Astrocyte (in vitro differentiated cells and primary cell): ENCODE results near the gene CPA1. TPM values are rescaled to one million over a fixed set of nuclear protein-coding genes. Genes with fewer than 3 reads are reported as not detected.

Source experiments
- DNase-seq: peaks from one replicate; pipeline ENCODE4 v3.0.0-alpha.2; 2010; ENCODE audit warnings: low read depth
- FAIRE-seq: peaks from 2 replicates; lab custom pipeline; 2011; peaks lifted over from hg19 to GRCh38; lab: Jason Lieb, UNC
- H2AFZ ChIP-seq: 2 replicates; pipeline ENCODE4 v1.6.0; 2012; ENCODE audit warnings: low read depth, low read length, inconsistent platforms
- H3K27ac ChIP-seq: 2 replicates; pipeline ENCODE4 v1.5.1; 2011; ENCODE audit warnings: low read depth, low read length, inconsistent platforms
- H3K27me3 ChIP-seq: 2 replicates; pipeline ENCODE4 v1.6.0; 2011; ENCODE audit warnings: low read length, inconsistent platforms; ENCODE audit not compliant: insufficient read depth
- H3K36me3 ChIP-seq: 2 replicates; pipeline ENCODE4 v1.5.1; 2011; ENCODE audit warnings: low read length, inconsistent platforms; ENCODE audit not compliant: insufficient read depth
- H3K4me1 ChIP-seq: 2 replicates; pipeline ENCODE4 v1.5.1; 2011; ENCODE audit warnings: low read length, inconsistent platforms; ENCODE audit not compliant: insufficient read depth
- H3K4me2 ChIP-seq: 2 replicates; pipeline ENCODE4 v1.6.0; 2012; ENCODE audit warnings: low read length, inconsistent platforms
- H3K4me3 ChIP-seq: 2 replicates; pipeline ENCODE4 v1.5.1; 2011; ENCODE audit warnings: low read depth, mild to moderate bottlenecking, low read length, inconsistent platforms; ENCODE audit not compliant: insufficient read depth
- H3K79me2 ChIP-seq: 2 replicates; pipeline ENCODE4 v1.6.0; 2012; ENCODE audit warnings: mild to moderate bottlenecking, low read length, inconsistent platforms; ENCODE audit not compliant: insufficient read depth
- H3K9ac ChIP-seq: 2 replicates; pipeline ENCODE4 v1.6.0; 2012; ENCODE audit warnings: mild to moderate bottlenecking, low read length, inconsistent platforms
- H3K9me3 ChIP-seq: 2 replicates; pipeline ENCODE4 v1.5.1; 2012; ENCODE audit warnings: low read depth, mild to moderate bottlenecking, low read length, inconsistent platforms; ENCODE audit not compliant: insufficient read depth
- H4K20me1 ChIP-seq: 2 replicates; pipeline ENCODE4 v1.6.0; 2012; ENCODE audit warnings: low read length, inconsistent platforms; ENCODE audit not compliant: insufficient read depth
- H3K27ac Mint-ChIP-seq: one replicate; pipeline ENCODE4 v1.8.0; 2021; ENCODE audit warnings: mild to moderate bottlenecking, mixed read lengths; ENCODE audit not compliant: unreplicated experiment
- H3K27me3 Mint-ChIP-seq: one replicate; pipeline ENCODE4 v1.8.0; 2021; ENCODE audit warnings: low read depth, mixed read lengths; ENCODE audit not compliant: unreplicated experiment
- H3K36me3 Mint-ChIP-seq: one replicate; pipeline ENCODE4 v1.8.0; 2021; ENCODE audit warnings: low read depth, mixed read lengths; ENCODE audit not compliant: unreplicated experiment
- H3K4me1 Mint-ChIP-seq: one replicate; pipeline ENCODE4 v1.8.0; 2021; ENCODE audit warnings: low read depth, mixed read lengths; ENCODE audit not compliant: unreplicated experiment
- H3K4me3 Mint-ChIP-seq: one replicate; pipeline ENCODE4 v1.8.0; 2021; ENCODE audit warnings: mild to moderate bottlenecking, moderate library complexity, mixed read lengths; ENCODE audit not compliant: unreplicated experiment
- H3K9me3 Mint-ChIP-seq: one replicate; pipeline ENCODE4 v1.8.0; 2021; ENCODE audit warnings: mild to moderate bottlenecking, mixed read lengths; ENCODE audit not compliant: unreplicated experiment
- CTCF ChIP-seq: IDR thresholded peaks from 2 replicates; pipeline ENCODE4 v1.5.1; 2011; ENCODE audit warnings: low read depth, mild to moderate bottlenecking, inconsistent platforms, low read length, moderate library complexity; ENCODE audit not compliant: insufficient read depth
- EZH2 ChIP-seq: IDR thresholded peaks from 2 replicates; pipeline ENCODE4 v1.6.1; 2012; ENCODE audit warnings: mild to moderate bottlenecking, low read length, inconsistent platforms; ENCODE audit not compliant: insufficient read depth
- total RNA-seq: library from RNA; stranded (reverse); gene quantifications from 2 replicates; pipeline ENCODE4 v1.2.1, GENCODE V29; 2021

The CPA1 gene
- total RNA-seq, 1 donor from 2014 or later: not detected

GRCh38 chr7:130356121-130356875 is 24.0 kb upstream of the CPA1 start:
- Mint-ChIP-seq H3K36me3 (no peaks in the 10 kb centered on the region), H3K4me3 (no peak overlapping the region), H3K4me1 (peaks cover 51% of the 10 kb centered on the region), H3K27me3 (no peaks in the 10 kb centered on the region), H3K27ac (peak overlapping the region; percentile 100), H3K9me3 (peaks cover 17% of the 10 kb centered on the region)
- H3K27ac ChIP-seq: peak overlapping the region; percentile 98
- no peaks in the 10 kb centered on the region for H3K27me3 ChIP-seq
- DNase-seq (peak; percentile 99), FAIRE-seq (peak; percentile 99)
- H3K79me2 ChIP-seq: no peaks in the 10 kb centered on the region
- H3K36me3 ChIP-seq: no peaks in the 10 kb centered on the region
- H3K4me3 ChIP-seq: peak overlapping the region; percentile 9
- peak overlapping the region; percentile 79 for H3K9ac ChIP-seq
- TF ChIP-seq EZH2 (no peak), CTCF (no peak)
- no peaks in the 10 kb centered on the region for H4K20me1 ChIP-seq
- peak overlapping the region; percentile 76 for H3K4me2 ChIP-seq
- H3K9me3 ChIP-seq: peaks cover 14% of the 10 kb centered on the region
- no peak overlapping the region for H2AFZ ChIP-seq
- H3K4me1 ChIP-seq: peaks cover 40% of the 10 kb centered on the region

- peak overlapping the region; percentile 20 for H3K4me3 Mint-ChIP-seq
- TF ChIP-seq EZH2 (no peak), CTCF (no peak)
- H3K9ac ChIP-seq: peak overlapping the region; percentile 79
These were observed 23.2 kb upstream of the CPA1 start for GRCh38 chr7:130356876-130357611.

DNA sequence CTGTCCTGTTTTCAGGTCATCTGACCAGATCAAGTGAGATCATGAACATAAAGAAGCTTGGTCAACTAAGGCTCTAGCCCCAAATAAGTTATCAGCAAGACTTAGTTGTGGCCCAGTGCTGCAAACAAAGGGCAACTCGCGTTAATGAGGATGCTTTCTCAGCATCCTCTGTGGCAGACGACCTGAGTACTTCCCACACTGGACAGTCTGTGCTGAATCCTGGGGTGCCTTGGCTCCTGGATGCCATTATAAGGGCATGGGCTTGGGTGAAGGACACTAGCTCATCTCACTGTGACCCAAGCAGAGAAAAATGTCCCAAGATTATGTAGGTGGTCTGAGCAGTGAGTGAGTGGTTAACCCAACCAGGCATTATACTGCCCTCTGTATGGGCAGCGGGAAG is 21.8 kb upstream of the CPA1 start:
- no peak overlapping the region for H3K27ac ChIP-seq

More at GRCh38 chr7:130356876-130357611, 23.2 kb upstream of the CPA1 start:
- no peak overlapping the region for H2AFZ ChIP-seq
- no peaks in the 10 kb centered on the region for H3K36me3 ChIP-seq
- FAIRE-seq (no peak), DNase-seq (peak; percentile 92)
- no peaks in the 10 kb centered on the region for H3K79me2 ChIP-seq
- H3K9me3 ChIP-seq: peaks cover 14% of the 10 kb centered on the region
- no peaks in the 10 kb centered on the region for H4K20me1 ChIP-seq
- no peak overlapping the region for H3K4me3 ChIP-seq
- Mint-ChIP-seq H3K4me1 (peaks cover 44% of the 10 kb centered on the region), H3K27me3 (no peaks in the 10 kb centered on the region), H3K27ac (peak overlapping the region; percentile 100), H3K36me3 (no peaks in the 10 kb centered on the region), H3K9me3 (peaks cover 17% of the 10 kb centered on the region)
- peak overlapping the region; percentile 98 for H3K27ac ChIP-seq
- H3K4me2 ChIP-seq: peak overlapping the region; percentile 66
- H3K27me3 ChIP-seq: no peaks in the 10 kb centered on the region
- peaks cover 36% of the 10 kb centered on the region for H3K4me1 ChIP-seq

More for the DNA sequence above, 21.8 kb upstream of the CPA1 start:
- H3K9me3 Mint-ChIP-seq: peaks cover 17% of the 10 kb centered on the region
- H3K27me3 ChIP-seq: no peaks in the 10 kb centered on the region
- no peak overlapping the region for H3K27ac Mint-ChIP-seq
- H3K4me1 Mint-ChIP-seq: peaks cover 32% of the 10 kb centered on the region
- H4K20me1 ChIP-seq: no peaks in the 10 kb centered on the region
- H3K4me1 ChIP-seq: peaks cover 28% of the 10 kb centered on the region
- H3K4me3 Mint-ChIP-seq: no peak overlapping the region
- TF ChIP-seq EZH2 (no peak), CTCF (no peak)
- H3K79me2 ChIP-seq: no peaks in the 10 kb centered on the region
- H2AFZ ChIP-seq: no peak overlapping the region
- H3K36me3 ChIP-seq: no peaks in the 10 kb centered on the region
- H3K4me3 ChIP-seq: no peak overlapping the region
- FAIRE-seq: no peak
- H3K9ac ChIP-seq: no peak overlapping the region
- no peak overlapping the region for H3K4me2 ChIP-seq
- no peaks in the 10 kb centered on the region for H3K36me3 Mint-ChIP-seq
- DNase-seq: no peak
- H3K27me3 Mint-ChIP-seq: no peaks in the 10 kb centered on the region
- H3K9me3 ChIP-seq: peaks cover 14% of the 10 kb centered on the region
